GM10248 (cell line): Measurements from ENCODE around the gene UBE4B.
"Not testable (repeated sequence)": the region's sequence is repeated elsewhere in the genome, so short reads cannot be mapped to it uniquely, and the experiment has no call there.

ENCODE experiments used
- CTCF ChIA-PET: fragments of 300-600 bp; sonication (Branson Sonifier 250); formaldehyde crosslinking; extraction: SDS; loops from one replicate; lab custom pipeline; 2021; ENCODE audit warnings: antibody characterized with exemption; lab: Yijun Ruan, JAX
- POLR2A ChIA-PET: fragments of 350-650 bp; sonication (Branson Sonifier 250); formaldehyde crosslinking; extraction: SDS; loops from one replicate; lab custom pipeline; 2020; ENCODE audit warnings: antibody characterized with exemption; lab: Yijun Ruan, JAX
- DNase-seq: peaks from one replicate; pipeline ENCODE4 v3.0.0; 2012; ENCODE audit errors: extremely low spot score
- TF ChIP-seq, protein P1 (sequence below): IDR thresholded peaks from 2 replicates; pipeline ENCODE4 v1.5.1; 2012; ENCODE audit warnings: mild to moderate bottlenecking, low read depth; ENCODE audit errors: extremely low read depth, missing control alignments, control extremely low read depth

UBE4B gene

DNA sequence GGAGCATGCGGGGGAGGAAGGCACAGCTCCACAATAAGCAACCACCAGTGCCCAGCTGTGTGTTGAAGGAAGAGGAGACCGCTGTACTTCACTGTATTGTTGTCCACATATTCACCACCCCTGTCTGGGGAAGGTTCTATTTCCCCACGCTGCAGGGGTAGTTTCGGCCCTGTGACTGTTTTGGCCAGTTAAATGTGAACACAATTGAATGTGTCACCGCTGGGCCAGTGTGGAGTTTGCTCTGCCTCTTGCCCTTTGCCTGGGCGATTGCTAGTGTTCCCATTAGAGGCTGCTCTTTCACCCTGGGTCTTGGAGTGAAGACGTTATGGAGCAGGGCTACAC is 32.6 kb downstream of the UBE4B start:
- TF ChIP-seq, protein P1, sequence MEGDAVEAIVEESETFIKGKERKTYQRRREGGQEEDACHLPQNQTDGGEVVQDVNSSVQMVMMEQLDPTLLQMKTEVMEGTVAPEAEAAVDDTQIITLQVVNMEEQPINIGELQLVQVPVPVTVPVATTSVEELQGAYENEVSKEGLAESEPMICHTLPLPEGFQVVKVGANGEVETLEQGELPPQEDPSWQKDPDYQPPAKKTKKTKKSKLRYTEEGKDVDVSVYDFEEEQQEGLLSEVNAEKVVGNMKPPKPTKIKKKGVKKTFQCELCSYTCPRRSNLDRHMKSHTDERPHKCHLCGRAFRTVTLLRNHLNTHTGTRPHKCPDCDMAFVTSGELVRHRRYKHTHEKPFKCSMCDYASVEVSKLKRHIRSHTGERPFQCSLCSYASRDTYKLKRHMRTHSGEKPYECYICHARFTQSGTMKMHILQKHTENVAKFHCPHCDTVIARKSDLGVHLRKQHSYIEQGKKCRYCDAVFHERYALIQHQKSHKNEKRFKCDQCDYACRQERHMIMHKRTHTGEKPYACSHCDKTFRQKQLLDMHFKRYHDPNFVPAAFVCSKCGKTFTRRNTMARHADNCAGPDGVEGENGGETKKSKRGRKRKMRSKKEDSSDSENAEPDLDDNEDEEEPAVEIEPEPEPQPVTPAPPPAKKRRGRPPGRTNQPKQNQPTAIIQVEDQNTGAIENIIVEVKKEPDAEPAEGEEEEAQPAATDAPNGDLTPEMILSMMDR, result no peak
- POLR2A ChIA-PET, result no interaction called here
- CTCF ChIA-PET, result no interaction called here
- DNase-seq, result no peak

DNA sequence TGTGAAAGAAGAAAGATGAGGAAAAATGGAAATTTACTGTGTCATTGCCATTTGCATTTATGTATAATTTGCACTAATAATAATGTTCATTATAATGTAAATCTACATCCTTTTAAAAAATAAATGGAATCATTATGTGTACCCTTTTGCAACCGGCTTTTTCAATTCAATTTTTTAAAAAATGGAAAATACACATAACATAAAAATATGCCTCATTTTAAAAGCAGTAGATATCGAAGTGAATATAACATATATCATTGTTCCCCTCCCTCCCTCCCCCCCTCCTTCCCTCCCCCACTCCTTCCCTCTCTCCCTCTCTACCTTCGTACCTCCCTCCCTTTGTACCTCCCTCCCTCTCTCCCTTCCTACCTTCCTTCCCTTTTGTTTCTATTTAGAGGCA is 33.0 kb downstream of the UBE4B start:
- DNase-seq, result no peak
- ChIA-PET CTCF (no interaction called here), POLR2A (no interaction called here)
- TF ChIP-seq, protein P1, result no peak

DNA sequence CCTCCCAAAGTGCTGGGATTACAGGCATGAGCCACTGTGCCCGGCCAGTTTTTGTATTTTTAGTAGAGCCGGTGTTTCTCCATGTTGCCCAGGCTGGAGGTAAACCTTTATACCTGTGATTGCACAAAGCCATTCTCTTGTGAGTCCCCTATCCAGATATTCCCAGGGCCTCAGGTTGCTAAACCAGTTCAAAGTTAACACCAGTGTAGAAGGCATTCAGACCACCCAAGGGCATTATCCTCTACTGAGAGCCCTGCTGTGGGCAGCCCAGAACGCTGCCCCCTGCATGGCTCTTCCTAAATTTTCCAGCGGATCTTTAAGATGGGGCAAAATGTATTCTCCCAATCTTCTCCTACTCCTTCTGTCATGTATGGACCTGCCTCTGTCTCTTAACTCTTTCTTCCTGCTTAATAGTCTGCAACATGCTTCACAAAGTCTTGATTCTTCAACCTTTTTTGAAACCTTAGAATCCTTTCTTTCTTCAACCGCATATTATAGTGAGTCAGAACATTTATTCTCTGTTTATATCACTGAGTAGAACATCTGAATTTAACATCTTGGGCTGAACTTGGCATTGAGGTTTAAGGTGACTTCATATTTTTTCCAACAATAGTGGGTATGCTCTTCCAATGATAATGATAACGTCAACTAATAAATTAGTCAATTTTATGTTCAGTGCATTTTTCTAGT is 36.0 kb downstream of the UBE4B start:
- DNase-seq, result no peak
- TF ChIP-seq, protein P1, result no peak
- ChIA-PET POLR2A (no interaction called here), CTCF (no interaction called here)

DNA sequence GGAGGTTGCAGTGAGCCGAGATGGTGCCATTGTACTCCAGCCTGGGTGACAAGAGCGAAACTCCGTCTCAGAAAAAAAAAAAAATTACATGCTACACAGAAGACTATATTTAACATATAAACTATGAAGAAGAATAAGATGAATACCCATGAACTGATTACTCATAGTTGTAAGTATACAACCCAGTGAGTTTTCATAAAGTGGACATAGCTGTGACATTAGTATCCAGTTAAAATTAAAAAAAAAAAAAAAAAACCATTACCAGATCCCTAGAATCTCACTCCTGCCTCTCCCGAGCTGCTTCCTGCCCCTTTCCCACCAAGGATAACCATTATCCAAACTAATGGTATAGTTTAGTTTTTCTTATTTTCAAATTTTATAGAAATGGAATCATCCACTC is 37.4 kb downstream of the UBE4B start:
- CTCF ChIA-PET, result interaction anchor here (1.4 kb wide), 1 partner anchor 10 kb away, joined by 3 read pairs; no protein-coding TSS in a partner anchor
- DNase-seq, result no peak
- TF ChIP-seq, protein P1, result no peak
- POLR2A ChIA-PET, result interaction anchor here (0.7 kb wide), 1 partner anchor 156 kb away, joined by 4 read pairs; no protein-coding TSS in a partner anchor

DNA sequence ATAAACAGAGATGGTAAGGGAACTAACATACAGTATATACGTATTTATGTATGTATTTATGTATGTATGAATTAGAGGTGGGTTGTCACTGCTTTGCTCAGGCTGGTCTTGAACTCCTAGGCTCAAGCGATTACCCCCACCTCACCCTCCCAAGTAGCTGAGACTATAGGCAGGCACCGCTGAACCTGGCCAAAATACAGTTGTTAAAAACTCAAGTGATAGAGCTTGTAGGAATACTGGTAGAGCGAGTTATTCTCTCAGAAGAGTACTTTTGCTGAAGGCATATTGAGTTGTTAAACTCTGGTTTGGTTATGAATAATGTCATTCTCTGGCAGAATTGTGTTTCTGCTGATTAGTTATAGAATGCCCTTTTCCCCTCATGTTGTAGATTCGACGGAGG is 38.9 kb downstream of the UBE4B start:
- no peak for DNase-seq
- POLR2A ChIA-PET, result no interaction called here
- TF ChIP-seq, protein P1, result no peak
- CTCF ChIA-PET, result interaction anchor here (1.4 kb wide), 1 partner anchor 11 kb away, joined by 3 read pairs; no protein-coding TSS in a partner anchor

DNA sequence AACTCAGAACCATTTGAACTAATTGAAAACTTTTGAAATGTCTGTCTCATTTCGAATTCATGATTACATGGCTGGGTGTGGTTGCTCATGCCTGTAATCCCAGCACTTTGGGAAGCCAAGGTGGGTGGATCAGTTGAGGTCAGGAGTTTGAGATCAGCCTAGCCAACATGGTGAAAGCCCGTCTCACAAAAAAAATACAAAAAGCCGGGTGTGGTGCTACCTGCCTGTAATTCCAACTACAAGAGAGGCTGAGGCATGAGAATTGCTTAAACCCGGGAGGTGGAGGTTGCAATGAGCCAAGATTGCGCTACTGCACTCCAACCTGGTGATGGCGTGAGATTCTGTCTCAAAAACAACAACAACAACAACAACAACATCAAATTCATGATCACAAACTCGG is 40.6 kb downstream of the UBE4B start:
- CTCF ChIA-PET, result interaction anchor here (1.5 kb wide), 1 partner anchor 137 kb away, joined by 3 read pairs; the partner anchor contains the start of gene KIF1B
- POLR2A ChIA-PET, result not testable (repeated sequence)

DNA sequence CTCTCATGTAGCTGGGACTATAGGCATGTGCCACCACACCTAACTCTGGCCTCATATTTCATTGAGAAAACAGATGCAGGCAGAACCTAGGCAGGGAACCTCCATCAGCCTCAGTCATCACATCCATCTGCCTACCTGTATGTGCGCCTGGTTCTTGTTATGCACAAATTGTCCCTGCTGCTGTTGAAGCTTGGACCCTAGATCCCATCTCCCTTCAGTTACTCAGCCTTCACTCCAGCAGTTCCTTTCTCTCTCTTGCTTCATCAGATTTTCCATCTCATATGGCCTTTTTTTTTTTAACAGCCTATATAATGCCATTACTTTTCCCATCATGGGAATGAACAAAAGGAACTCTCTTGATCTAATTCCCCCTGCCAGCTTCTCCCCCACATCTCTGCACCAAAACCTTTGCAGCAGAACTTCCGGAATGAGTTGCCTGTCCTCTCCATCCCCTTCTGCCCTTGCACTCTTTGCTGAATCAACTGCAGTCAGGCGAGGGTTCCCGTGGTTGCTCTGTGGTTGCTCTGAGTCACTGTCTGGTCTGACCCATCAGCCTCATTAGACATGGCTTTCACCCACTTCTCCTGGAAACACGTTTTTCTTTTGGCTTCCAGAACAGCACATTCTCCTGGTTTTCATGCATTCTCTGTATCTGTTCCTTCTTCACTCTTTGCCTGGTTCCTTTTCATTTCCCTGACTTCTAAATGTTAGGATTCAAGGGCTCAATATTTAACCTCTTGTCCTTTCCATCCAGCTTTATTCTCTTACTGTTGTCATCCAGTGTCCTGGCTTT is 41.5 kb downstream of the UBE4B start:
- peak; percentile 76 for DNase-seq
- TF ChIP-seq, protein P1, result no peak
- POLR2A ChIA-PET, result interaction anchor here (0.6 kb wide), 1 partner anchor 399 kb away, joined by 3 read pairs; no protein-coding TSS in a partner anchor
- CTCF ChIA-PET, result interaction anchor here (1.5 kb wide), 1 partner anchor 136 kb away, joined by 3 read pairs; the partner anchor contains the start of gene KIF1B

More for the DNA sequence above, 40.6 kb downstream of the UBE4B start:
- not testable (repeated sequence) for DNase-seq
